Thyroid gland (tissue), 4 donors: ENCODE data around the gene CTBS. TPM values are rescaled to one million over a fixed set of nuclear protein-coding genes. Genes with fewer than 3 reads are reported as not detected.
"Not testable (repeated sequence)": the region's sequence is repeated elsewhere in the genome, so short reads cannot be mapped to it uniquely, and the experiment has no call there.

Source experiments
- DNase-seq, 2 donors: peaks; one replicate each; pipeline ENCODE4 v3.0.0-alpha.2; 2019
- H3K27ac ChIP-seq, 3 donors: fragments of 200-600 bp; sonication (generic); 1 replicate in 2 of 3; 2 replicates in 1 of 3; pipeline ENCODE4 v1.5.1; 2016 to 2019; ENCODE audit warnings: mild to moderate bottlenecking in 1 of 3, moderate library complexity in 1 of 3
- H3K27me3 ChIP-seq: fragments of 200-600 bp; sonication (generic); one replicate; pipeline ENCODE4 v1.5.1; 2019
- H3K36me3 ChIP-seq, 2 donors: fragments of 200-600 bp; sonication (generic); one replicate each; pipeline ENCODE4 v1.5.1; 2016 to 2019
- H3K4me1 ChIP-seq, 2 donors: fragments of 200-600 bp; sonication (generic); one replicate each; pipeline ENCODE4 v1.5.1; 2017 to 2019
- H3K4me3 ChIP-seq, 3 donors: fragments of 200-600 bp; sonication (generic); replicated peaks in 1 of 3; 1 replicate in 2 of 3; 2 replicates in 1 of 3; pipeline ENCODE4 v1.5.1; 2016; ENCODE audit warnings: mild to moderate bottlenecking in 1 of 3
- H3K9me3 ChIP-seq: fragments of 200-600 bp; sonication (generic); one replicate; pipeline ENCODE4 v1.5.1; 2017
- POLR2A ChIP-seq, 2 donors: fragments of 450-650 bp; IDR thresholded peaks; one replicate each; pipeline ENCODE4 v1.6.1; 2017; ENCODE audit warnings: antibody characterized with exemption in 2 of 2, mild to moderate bottlenecking in 2 of 2, moderate library complexity in 1 of 2
- WGBS, 2 donors: methylation state at CpG; one replicate each; pipeline ENCODE4 v1.1.5; 2017; 5-methylcytosine and 5-hydroxymethylcytosine counted together
- intact Hi-C: fragments of 100-400 bp; cut with DNase I; formaldehyde crosslinking; loops from one replicate; pipeline ENCODE4 v1.15.1; 2023
- total RNA-seq, 4 donors: library from RNA; depleted of rRNA; stranded (reverse); fragments of >200 nt; gene quantifications; one replicate each; pipeline ENCODE4 v1.2.3, GENCODE V29; 2016
- TF ChIP-seq, protein P1 (sequence below), 6 experiments: fragments of 200-600 bp in 3 of 6; fragments of 450-650 bp in 3 of 6; sonication (generic) in 3 of 6; IDR thresholded peaks; one replicate each; pipeline ENCODE4 v1.5.1; 2016 to 2019; ENCODE audit warnings: antibody characterized with exemption in 6 of 6, mild to moderate bottlenecking in 2 of 6, inconsistent platforms in 1 of 6, moderate library complexity in 1 of 6

CTBS gene
- total RNA-seq, 4 donors from 2014 or later = 14.9 to 24.1 (median 17.1) TPM

DNA sequence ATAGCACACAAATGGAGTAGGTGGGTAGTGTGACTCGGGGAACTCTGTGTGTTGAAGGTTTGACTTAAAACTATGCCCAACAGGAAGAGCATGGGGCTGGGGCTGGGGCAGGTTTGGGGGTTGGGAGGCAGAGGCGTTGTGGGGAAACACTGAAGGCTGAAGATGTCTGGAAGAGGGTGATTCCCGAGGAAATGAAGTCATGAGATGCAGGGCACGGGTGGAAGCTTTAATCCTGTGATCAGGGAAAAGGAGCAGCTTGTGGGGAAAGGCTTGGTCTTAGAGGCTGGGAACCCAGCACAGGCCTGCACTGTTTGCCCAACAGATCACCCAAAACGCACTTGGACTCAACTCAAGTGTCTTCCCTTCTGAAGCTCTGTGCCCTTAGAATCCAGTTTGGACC is 26.6 kb upstream of the CTBS start:
- Histone ChIP-seq H3K9me3 (no peaks in the 10 kb centered on the region), H3K27me3 (no peaks in the 10 kb centered on the region), H3K36me3 (no peaks in the 10 kb centered on the region), H3K4me1 (no peaks in the 10 kb centered on the region), H3K4me3 (no peak overlapping the region), H3K27ac (no peak overlapping the region)
- DNase-seq = no peak
- WGBS, 2 donors = 90 to 91% methylated on average over 5 of the region's 5 CpGs
- TF ChIP-seq, protein P1, sequence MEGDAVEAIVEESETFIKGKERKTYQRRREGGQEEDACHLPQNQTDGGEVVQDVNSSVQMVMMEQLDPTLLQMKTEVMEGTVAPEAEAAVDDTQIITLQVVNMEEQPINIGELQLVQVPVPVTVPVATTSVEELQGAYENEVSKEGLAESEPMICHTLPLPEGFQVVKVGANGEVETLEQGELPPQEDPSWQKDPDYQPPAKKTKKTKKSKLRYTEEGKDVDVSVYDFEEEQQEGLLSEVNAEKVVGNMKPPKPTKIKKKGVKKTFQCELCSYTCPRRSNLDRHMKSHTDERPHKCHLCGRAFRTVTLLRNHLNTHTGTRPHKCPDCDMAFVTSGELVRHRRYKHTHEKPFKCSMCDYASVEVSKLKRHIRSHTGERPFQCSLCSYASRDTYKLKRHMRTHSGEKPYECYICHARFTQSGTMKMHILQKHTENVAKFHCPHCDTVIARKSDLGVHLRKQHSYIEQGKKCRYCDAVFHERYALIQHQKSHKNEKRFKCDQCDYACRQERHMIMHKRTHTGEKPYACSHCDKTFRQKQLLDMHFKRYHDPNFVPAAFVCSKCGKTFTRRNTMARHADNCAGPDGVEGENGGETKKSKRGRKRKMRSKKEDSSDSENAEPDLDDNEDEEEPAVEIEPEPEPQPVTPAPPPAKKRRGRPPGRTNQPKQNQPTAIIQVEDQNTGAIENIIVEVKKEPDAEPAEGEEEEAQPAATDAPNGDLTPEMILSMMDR (IDR thresholded peaks at IDR 0.05) = no peak
- no peak for TF ChIP-seq POLR2A (IDR thresholded peaks at IDR 0.05)
- intact Hi-C loops = no loop called here

DNA sequence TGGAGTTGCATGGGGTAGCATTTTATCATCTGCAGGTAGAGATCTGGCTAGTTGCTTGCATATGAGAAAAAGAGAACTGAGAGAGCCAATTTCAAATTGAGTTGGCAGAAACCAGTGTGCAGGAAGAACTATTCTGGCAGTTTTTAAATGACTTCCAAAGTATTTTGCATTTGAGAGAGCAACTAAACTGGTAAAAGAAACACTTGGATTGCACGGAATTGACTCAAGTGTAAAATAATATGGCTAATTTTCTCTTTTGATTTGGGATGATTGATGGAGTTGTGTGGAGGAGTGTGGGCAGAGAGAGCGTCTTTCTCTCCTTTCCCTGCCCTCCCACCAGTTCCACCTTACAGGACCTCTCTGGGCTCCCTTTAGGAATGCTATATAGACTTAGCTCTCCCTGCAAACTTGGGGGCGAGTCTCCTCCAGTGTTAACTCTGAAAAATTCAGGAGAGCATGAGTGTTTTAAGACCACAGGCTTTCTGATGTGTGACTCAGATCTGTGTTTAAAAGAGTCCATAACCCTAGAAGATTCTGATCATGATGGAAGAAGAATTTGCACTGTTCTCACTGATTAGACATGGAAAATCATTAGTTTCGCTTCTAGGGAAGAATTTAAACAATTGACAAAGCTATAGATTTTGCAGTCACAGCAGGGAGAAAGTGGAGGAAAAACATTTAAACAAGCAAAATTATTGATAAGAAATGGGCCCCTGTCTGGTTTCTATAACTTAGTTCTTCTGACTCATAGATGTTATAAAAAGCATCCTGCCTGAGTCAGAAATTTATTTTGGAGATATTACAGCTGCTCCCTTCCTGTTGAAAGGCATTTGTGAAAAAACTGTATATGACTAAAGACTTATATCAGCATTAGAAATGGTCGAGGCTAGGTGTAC is 24.9 kb upstream of the CTBS start:
- Histone ChIP-seq H3K27me3 (no peaks in the 10 kb centered on the region), H3K27ac (no peak overlapping the region), H3K36me3 (no peaks in the 10 kb centered on the region), H3K4me1 (no peaks in the 10 kb centered on the region), H3K4me3 (no peak overlapping the region), H3K9me3 (no peaks in the 10 kb centered on the region)
- 58% methylated on average over 5 of the region's 5 CpGs for WGBS, 2 donors
- no peak for DNase-seq
- TF ChIP-seq, protein P1 (IDR thresholded peaks at IDR 0.05) = no peak
- TF ChIP-seq POLR2A (IDR thresholded peaks at IDR 0.05) = no peak
- intact Hi-C loops = no loop called here

DNA sequence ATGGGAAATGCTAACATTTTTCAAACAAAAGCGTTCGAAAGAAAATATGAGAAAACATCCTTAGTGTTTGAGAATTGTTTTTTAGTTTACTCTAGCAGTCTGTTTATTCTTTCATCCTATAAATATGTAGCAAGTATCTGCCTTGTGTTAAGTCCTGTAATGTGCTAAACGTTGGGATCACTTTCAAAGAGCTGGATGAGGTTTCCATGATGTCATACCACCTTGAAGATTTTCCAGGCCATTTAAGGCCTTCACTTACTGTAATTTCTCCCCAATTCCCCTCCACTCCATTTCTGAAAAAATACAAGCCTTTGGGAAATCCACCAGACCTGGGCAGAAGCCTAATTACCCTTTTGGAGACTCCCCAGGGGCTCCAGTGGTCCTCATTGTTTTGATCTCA is 24.2 kb upstream of the CTBS start:
- intact Hi-C loops = no loop called here
- H3K9me3 ChIP-seq = no peaks in the 10 kb centered on the region
- no peak for DNase-seq
- H3K4me1 ChIP-seq = no peaks in the 10 kb centered on the region
- no peaks in the 10 kb centered on the region for H3K36me3 ChIP-seq
- TF ChIP-seq, protein P1 (IDR thresholded peaks at IDR 0.05) = no peak
- TF ChIP-seq POLR2A (IDR thresholded peaks at IDR 0.05) = no peak
- H3K27ac ChIP-seq = no peak overlapping the region
- 79 to 82% methylated on average over 3 of the region's 3 CpGs for WGBS, 2 donors
- H3K27me3 ChIP-seq = no peaks in the 10 kb centered on the region
- H3K4me3 ChIP-seq = no peak overlapping the region

DNA sequence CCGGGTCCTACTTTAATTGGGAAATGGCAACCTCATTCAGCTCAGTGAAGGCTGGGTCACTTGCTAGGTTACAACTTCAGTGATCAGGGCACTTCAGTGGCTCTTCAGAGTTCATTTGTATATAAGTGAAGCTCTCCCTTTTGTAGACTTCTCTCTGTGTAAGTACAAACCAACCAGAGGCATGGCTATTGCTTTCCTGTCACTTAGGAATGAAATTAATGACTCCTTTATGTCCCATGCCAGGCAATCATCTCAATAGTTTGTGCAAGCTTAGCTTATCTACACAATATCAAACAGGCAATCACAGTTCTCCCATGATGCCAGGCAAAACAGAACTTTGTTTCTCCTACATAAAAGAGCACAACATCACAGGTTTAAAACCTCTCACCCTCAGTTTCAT is 22.8 kb upstream of the CTBS start:
- H3K9me3 ChIP-seq = no peaks in the 10 kb centered on the region
- 62 to 74% methylated on average over 1 of the region's 1 CpG for WGBS, 2 donors
- no peaks in the 10 kb centered on the region for H3K36me3 ChIP-seq
- no peak overlapping the region for H3K4me3 ChIP-seq
- no peak for DNase-seq
- intact Hi-C loops = no loop called here
- H3K27ac ChIP-seq = no peak overlapping the region
- H3K4me1 ChIP-seq = no peaks in the 10 kb centered on the region
- no peak for TF ChIP-seq POLR2A (IDR thresholded peaks at IDR 0.05)
- TF ChIP-seq, protein P1 (IDR thresholded peaks at IDR 0.05) = no peak
- H3K27me3 ChIP-seq = no peaks in the 10 kb centered on the region

DNA sequence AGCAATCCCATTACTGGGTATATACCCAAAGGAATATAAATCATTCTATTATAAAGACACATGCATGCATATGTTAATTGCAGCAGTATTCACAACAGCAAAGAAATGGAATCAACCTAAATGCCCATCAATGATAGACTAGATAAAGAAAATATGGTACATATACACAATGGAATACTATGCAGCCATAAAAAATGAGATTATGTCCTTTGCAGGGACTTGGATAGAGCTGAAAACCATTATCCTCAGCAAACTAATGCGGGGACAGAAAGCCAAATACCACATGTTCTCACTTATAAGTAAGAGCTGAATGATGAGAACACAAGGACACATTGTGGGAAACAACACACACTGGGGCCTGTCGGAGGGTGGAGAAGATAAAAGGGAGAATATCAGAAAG is 20.7 kb upstream of the CTBS start:
- H3K4me3 ChIP-seq, intact Hi-C loops, H3K4me1 ChIP-seq, H3K9me3 ChIP-seq, H3K36me3 ChIP-seq, H3K27ac ChIP-seq, DNase-seq, H3K27me3 ChIP-seq: not testable (repeated sequence)
- WGBS, 2 donors = 98 to 99% methylated on average over 2 of the region's 2 CpGs
